IPS DF 4.7 (cell line): ENCODE data around the gene BCDIN3D.
"Not testable (repeated sequence)": the region's sequence is repeated elsewhere in the genome, so short reads cannot be mapped to it uniquely, and the experiment has no call there.

Source experiments
- DNase-seq: peaks from one replicate; pipeline ENCODE4 v3.0.0-alpha.2; 2013; ENCODE audit warnings: low spot score; ENCODE audit errors: extremely low read depth

Gene BCDIN3D

GRCh38 chr12:49863946-49864797, 21.3 kb upstream of the BCDIN3D start:
- DNase-seq: no peak

- DNase-seq: not testable (repeated sequence)
These were observed 18.0 kb upstream of the BCDIN3D start for GRCh38 chr12:49860921-49861320.

GRCh38 chr12:49855890-49856289, 13.0 kb upstream of the BCDIN3D start:
- not testable (repeated sequence) for DNase-seq

GRCh38 chr12:49854976-49855375, 12.1 kb upstream of the BCDIN3D start:
- DNase-seq: no peak

GRCh38 chr12:49853671-49854070, 10.8 kb upstream of the BCDIN3D start:
- DNase-seq: no peak

GRCh38 chr12:49847161-49847560, 4.3 kb upstream of the BCDIN3D start:
- DNase-seq: no peak

GRCh38 chr12:49846032-49846431, 3.1 kb upstream of the BCDIN3D start:
- no peak for DNase-seq

- DNase-seq: no peak
These were observed 1.1 kb upstream of the BCDIN3D start for GRCh38 chr12:49843876-49844437.

- no peak for DNase-seq
These were observed 505 bp upstream of the BCDIN3D start for GRCh38 chr12:49843411-49843810.

GRCh38 chr12:49838973-49839633, 3.8 kb downstream of the BCDIN3D start:
- no peak for DNase-seq

- DNase-seq: no peak
These were observed 10.0 kb downstream of the BCDIN3D start for GRCh38 chr12:49832836-49833421.

GRCh38 chr12:49831717-49832116, 11.2 kb downstream of the BCDIN3D start:
- DNase-seq: no peak

- DNase-seq: no peak
These were observed 14.5 kb downstream of the BCDIN3D start, which contains the start of gene NCKAP5L for GRCh38 chr12:49828133-49829091. TSS of gene NCKAP5L (minus strand) at chr12:49828413. CDS start at chr12:49804044, 24,369 bp downstream.

- no peak for DNase-seq
These were observed 15.4 kb downstream of the BCDIN3D start for GRCh38 chr12:49827401-49828099.

- no peak for DNase-seq
These were observed 15.9 kb downstream of the BCDIN3D start for GRCh38 chr12:49827051-49827400.

- DNase-seq: no peak
These were observed 16.9 kb downstream of the BCDIN3D start for GRCh38 chr12:49825971-49826421.

- DNase-seq: no peak
These were observed 17.4 kb downstream of the BCDIN3D start for GRCh38 chr12:49825360-49825970.

- no peak for DNase-seq
These were observed 18.0 kb downstream of the BCDIN3D start for GRCh38 chr12:49824895-49825294.

- DNase-seq: no peak
These were observed 18.5 kb downstream of the BCDIN3D start for GRCh38 chr12:49824416-49824815.

GRCh38 chr12:49823951-49824350, 19.0 kb downstream of the BCDIN3D start:
- no peak for DNase-seq
